GM20000 (cell line): ENCODE data around the gene OTOG.

ENCODE experiments used
- DNase-seq: peaks from one replicate; pipeline ENCODE4 v3.0.0; 2012; ENCODE audit warnings: low spot score
- CTCF ChIP-seq: IDR thresholded peaks from 2 replicates; pipeline ENCODE4 v1.5.1; 2012; ENCODE audit warnings: mild to moderate bottlenecking, control low read depth; ENCODE audit errors: extremely low read depth, missing control alignments

Gene OTOG

GRCh38 chr11:17532784-17533183, 14.3 kb upstream of the OTOG start:
- no peak for TF ChIP-seq CTCF
- no peak for DNase-seq

GRCh38 chr11:17533341-17533740, 13.7 kb upstream of the OTOG start:
- no peak for TF ChIP-seq CTCF
- DNase-seq = no peak

GRCh38 chr11:17533778-17534415, 13.2 kb upstream of the OTOG start:
- no peak for DNase-seq
- TF ChIP-seq CTCF = no peak

- no peak for TF ChIP-seq CTCF
- DNase-seq = no peak
Measured at GRCh38 chr11:17535488-17535887, 11.6 kb upstream of the OTOG start.

- DNase-seq = no peak
- no peak for TF ChIP-seq CTCF
Measured at GRCh38 chr11:17537261-17537660, 9.8 kb upstream of the OTOG start.

GRCh38 chr11:17538054-17538453, 9.0 kb upstream of the OTOG start:
- no peak for TF ChIP-seq CTCF
- DNase-seq = no peak

- DNase-seq = no peak
- TF ChIP-seq CTCF = no peak
Measured at GRCh38 chr11:17538731-17539130, 8.3 kb upstream of the OTOG start.
